ENCODE data around the gene MEIOSIN. TPM values are rescaled to one million over a fixed set of nuclear protein-coding genes. Genes with fewer than 3 reads are reported as not detected.

The MEIOSIN gene
- total and polyA plus RNA-seq, 9 of the 15 experiments (the other 6 are each of a cell fraction or from before 2014, with no cell fraction given): 0.06 to 2.0 (median 0.76) TPM

DNA sequence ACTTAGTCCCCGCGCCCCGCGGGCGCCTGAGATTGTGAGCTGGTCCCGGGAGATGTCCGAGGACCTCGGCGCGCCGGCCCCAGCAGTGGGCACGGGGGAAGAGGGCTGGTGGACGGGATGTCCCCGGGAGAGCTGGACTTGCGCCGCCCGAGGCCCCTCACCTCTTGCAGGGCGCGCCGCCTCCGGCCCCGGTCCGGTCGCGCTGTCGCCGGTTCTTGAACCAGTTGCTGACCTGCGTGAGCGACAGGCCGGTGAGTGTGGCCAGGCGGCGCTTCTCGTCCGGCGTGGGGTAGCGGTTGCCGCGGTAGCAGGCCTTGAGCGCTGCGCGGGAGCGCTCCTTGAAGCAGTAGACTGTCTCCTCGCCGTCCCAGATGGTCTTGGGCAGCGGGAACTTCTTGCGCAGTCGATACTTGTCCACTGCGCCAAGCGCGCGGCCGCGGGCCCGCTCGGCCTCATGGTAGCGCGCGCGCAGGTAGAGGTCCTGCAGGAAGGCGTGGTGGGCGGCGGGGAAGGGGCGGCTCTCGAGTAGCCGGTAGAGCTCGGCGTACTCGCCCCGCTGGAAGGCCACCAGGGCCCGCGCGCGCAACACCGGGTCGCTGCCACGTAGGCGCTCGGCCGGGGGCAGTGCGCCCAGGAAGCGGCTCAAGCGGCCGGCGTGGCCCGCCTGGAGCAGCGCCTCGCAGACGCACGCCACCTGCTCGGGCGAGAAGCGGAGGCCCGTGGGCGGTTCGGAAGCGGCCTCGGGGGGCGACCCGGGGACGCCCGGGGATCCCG, 34.8 kb downstream of the MEIOSIN start (continued):
- TF ChIP-seq, protein P1, sequence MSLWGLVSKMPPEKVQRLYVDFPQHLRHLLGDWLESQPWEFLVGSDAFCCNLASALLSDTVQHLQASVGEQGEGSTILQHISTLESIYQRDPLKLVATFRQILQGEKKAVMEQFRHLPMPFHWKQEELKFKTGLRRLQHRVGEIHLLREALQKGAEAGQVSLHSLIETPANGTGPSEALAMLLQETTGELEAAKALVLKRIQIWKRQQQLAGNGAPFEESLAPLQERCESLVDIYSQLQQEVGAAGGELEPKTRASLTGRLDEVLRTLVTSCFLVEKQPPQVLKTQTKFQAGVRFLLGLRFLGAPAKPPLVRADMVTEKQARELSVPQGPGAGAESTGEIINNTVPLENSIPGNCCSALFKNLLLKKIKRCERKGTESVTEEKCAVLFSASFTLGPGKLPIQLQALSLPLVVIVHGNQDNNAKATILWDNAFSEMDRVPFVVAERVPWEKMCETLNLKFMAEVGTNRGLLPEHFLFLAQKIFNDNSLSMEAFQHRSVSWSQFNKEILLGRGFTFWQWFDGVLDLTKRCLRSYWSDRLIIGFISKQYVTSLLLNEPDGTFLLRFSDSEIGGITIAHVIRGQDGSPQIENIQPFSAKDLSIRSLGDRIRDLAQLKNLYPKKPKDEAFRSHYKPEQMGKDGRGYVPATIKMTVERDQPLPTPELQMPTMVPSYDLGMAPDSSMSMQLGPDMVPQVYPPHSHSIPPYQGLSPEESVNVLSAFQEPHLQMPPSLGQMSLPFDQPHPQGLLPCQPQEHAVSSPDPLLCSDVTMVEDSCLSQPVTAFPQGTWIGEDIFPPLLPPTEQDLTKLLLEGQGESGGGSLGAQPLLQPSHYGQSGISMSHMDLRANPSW (CRISPR knock-in tag; IDR thresholded peaks at IDR 0.05): no peak
- TF ChIP-seq, protein P2, sequence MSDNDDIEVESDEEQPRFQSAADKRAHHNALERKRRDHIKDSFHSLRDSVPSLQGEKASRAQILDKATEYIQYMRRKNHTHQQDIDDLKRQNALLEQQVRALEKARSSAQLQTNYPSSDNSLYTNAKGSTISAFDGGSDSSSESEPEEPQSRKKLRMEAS (CRISPR knock-in tag; IDR thresholded peaks at IDR 0.05): peak; percentile 87
- TF ChIP-seq LEF1 (IDR thresholded peaks at IDR 0.05) (no peak), ATF1 (CRISPR knock-in tag; IDR thresholded peaks at IDR 0.05) (no peak), ATF1 (tag; IDR thresholded peaks at IDR 0.05) (0 out of 2 replicates have a peak, but pooled peaks have one; percentile 23), BRCA1 (IDR thresholded peaks at IDR 0.05) (no peak), BRCA1 (CRISPR knock-in tag; IDR thresholded peaks at IDR 0.05) (0 out of 2 replicates have a peak, but pooled peaks have one; percentile 45), CC2D1A (IDR thresholded peaks at IDR 0.05) (no peak), MTA3 (IDR thresholded peaks at IDR 0.05; ENCODE audit: borderline replicate concordance) (peak; percentile 78; the same call in 1 of the 2 replicates), ZFX (CRISPR knock-in tag; IDR thresholded peaks at IDR 0.05) (peak; percentile 94), ZNF165 (CRISPR knock-in tag; IDR thresholded peaks at IDR 0.05; ENCODE audit: borderline replicate concordance) (no peak), BRF1 (IDR thresholded peaks at IDR 0.05; ENCODE audit: borderline replicate concordance, extremely low read depth, insufficient read length) (no peak), MXI1 (IDR thresholded peaks at IDR 0.05; ENCODE audit: low read depth, low read length) (no peak), MCM3 (IDR thresholded peaks at IDR 0.05) (no peak), CAMTA2 (CRISPR knock-in tag; conservative IDR thresholded peaks at IDR 0.05) (no peak), PHF8 (IDR thresholded peaks at IDR 0.05; ENCODE audit: borderline replicate concordance, low read length) (peak; percentile 36; the same call in 1 of the 2 replicates)
- TF ChIP-seq, protein P3, sequence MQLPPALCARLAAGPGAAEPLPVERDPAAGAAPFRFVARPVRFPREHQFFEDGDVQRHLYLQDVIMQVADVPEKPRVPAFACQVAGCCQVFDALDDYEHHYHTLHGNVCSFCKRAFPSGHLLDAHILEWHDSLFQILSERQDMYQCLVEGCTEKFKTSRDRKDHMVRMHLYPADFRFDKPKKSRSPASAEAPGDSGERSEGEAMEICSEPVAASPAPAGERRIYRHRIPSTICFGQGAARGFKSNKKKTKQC (CRISPR knock-in tag; IDR thresholded peaks at IDR 0.05): peak; percentile 75; the same call in 1 of the 2 replicates
- TF ChIP-seq, protein P4, sequence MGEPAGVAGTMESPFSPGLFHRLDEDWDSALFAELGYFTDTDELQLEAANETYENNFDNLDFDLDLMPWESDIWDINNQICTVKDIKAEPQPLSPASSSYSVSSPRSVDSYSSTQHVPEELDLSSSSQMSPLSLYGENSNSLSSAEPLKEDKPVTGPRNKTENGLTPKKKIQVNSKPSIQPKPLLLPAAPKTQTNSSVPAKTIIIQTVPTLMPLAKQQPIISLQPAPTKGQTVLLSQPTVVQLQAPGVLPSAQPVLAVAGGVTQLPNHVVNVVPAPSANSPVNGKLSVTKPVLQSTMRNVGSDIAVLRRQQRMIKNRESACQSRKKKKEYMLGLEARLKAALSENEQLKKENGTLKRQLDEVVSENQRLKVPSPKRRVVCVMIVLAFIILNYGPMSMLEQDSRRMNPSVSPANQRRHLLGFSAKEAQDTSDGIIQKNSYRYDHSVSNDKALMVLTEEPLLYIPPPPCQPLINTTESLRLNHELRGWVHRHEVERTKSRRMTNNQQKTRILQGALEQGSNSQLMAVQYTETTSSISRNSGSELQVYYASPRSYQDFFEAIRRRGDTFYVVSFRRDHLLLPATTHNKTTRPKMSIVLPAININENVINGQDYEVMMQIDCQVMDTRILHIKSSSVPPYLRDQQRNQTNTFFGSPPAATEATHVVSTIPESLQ (CRISPR knock-in tag; IDR thresholded peaks at IDR 0.05): no peak
